Progenitor cell of endocrine pancreas (in vitro differentiated cells): ENCODE data around the gene SLC4A9. TPM values are rescaled to one million over a fixed set of nuclear protein-coding genes. Genes with fewer than 3 reads are reported as not detected.

ENCODE experiments used
- DNase-seq: peaks from one replicate; pipeline ENCODE4 v3.0.0; 2021; ENCODE audit warnings: low spot score; ENCODE audit not compliant: unreplicated experiment
- H3K27ac Mint-ChIP-seq: 2 replicates; pipeline ENCODE4 v1.8.0; 2021; ENCODE audit warnings: mild to moderate bottlenecking, moderate library complexity, mixed read lengths
- H3K27me3 Mint-ChIP-seq: 2 replicates; pipeline ENCODE4 v1.8.0; 2021; ENCODE audit warnings: mixed read lengths
- H3K36me3 Mint-ChIP-seq: 2 replicates; pipeline ENCODE4 v1.8.0; 2022; ENCODE audit warnings: mixed read lengths; ENCODE audit not compliant: insufficient read depth
- H3K4me1 Mint-ChIP-seq: 2 replicates; pipeline ENCODE4 v1.8.0; 2021; ENCODE audit warnings: low read depth, mixed read lengths
- H3K4me3 Mint-ChIP-seq: 2 replicates; pipeline ENCODE4 v1.8.0; 2021; ENCODE audit warnings: low read depth, mild to moderate bottlenecking, moderate library complexity, mixed read lengths
- H3K9me3 Mint-ChIP-seq: 2 replicates; pipeline ENCODE4 v1.8.0; 2021; ENCODE audit warnings: low read depth, mixed read lengths
- total RNA-seq: library from RNA; stranded (reverse); gene quantifications from 2 replicates; pipeline ENCODE4 v1.2.1, GENCODE V29; 2021
- TF ChIP-seq, protein P1 (sequence below): fragments of 200-600 bp; sonication (generic); IDR thresholded peaks from one replicate; pipeline ENCODE4 v1.5.0; 2021; ENCODE audit warnings: antibody characterized with exemption, mild to moderate bottlenecking; ENCODE audit not compliant: unreplicated experiment

SLC4A9 gene
- total RNA-seq, 1 donor from 2014 or later, result 0.31 TPM

DNA sequence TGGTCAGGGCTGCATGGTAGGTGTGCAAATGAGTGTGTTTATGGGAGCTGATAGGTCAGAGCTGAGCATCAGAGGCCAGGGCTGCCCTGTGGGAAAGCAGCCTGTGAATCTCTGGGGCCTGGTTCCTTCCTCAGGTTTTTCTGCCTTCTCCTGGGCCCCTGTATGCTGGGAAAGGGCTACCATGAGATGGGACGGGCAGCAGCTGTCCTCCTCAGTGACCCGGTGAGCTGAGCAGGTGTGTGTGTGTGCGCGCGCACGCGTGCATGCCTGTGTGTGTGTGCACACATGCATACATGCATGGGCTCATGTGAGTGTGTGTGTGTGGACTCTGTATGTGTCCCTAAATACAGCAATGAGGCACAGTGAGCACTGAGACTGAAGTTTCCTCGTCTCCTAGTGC lies 2.3 kb downstream of the SLC4A9 start:
- no peak for DNase-seq
- no peak overlapping the region for H3K4me3 Mint-ChIP-seq
- peaks cover 7% of the 10 kb centered on the region for H3K4me1 Mint-ChIP-seq
- H3K27me3 Mint-ChIP-seq, result peaks cover 6% of the 10 kb centered on the region
- no peak overlapping the region for H3K27ac Mint-ChIP-seq
- TF ChIP-seq, protein P1, sequence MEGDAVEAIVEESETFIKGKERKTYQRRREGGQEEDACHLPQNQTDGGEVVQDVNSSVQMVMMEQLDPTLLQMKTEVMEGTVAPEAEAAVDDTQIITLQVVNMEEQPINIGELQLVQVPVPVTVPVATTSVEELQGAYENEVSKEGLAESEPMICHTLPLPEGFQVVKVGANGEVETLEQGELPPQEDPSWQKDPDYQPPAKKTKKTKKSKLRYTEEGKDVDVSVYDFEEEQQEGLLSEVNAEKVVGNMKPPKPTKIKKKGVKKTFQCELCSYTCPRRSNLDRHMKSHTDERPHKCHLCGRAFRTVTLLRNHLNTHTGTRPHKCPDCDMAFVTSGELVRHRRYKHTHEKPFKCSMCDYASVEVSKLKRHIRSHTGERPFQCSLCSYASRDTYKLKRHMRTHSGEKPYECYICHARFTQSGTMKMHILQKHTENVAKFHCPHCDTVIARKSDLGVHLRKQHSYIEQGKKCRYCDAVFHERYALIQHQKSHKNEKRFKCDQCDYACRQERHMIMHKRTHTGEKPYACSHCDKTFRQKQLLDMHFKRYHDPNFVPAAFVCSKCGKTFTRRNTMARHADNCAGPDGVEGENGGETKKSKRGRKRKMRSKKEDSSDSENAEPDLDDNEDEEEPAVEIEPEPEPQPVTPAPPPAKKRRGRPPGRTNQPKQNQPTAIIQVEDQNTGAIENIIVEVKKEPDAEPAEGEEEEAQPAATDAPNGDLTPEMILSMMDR, result no peak
- no peaks in the 10 kb centered on the region for H3K36me3 Mint-ChIP-seq
- no peaks in the 10 kb centered on the region for H3K9me3 Mint-ChIP-seq

- H3K4me1 Mint-ChIP-seq, result peaks cover 5% of the 10 kb centered on the region
- H3K36me3 Mint-ChIP-seq, result no peaks in the 10 kb centered on the region
- H3K27ac Mint-ChIP-seq, result peak overlapping the region; percentile 86
- peaks cover 4% of the 10 kb centered on the region for H3K27me3 Mint-ChIP-seq
- peak overlapping the region; percentile 73 for H3K4me3 Mint-ChIP-seq
- no peaks in the 10 kb centered on the region for H3K9me3 Mint-ChIP-seq
- peak; percentile 90 for DNase-seq
- TF ChIP-seq, protein P1, result peak; percentile 97
Observed at GRCh38 chr5:140362875-140363630, 3.1 kb downstream of the SLC4A9 start.

DNA sequence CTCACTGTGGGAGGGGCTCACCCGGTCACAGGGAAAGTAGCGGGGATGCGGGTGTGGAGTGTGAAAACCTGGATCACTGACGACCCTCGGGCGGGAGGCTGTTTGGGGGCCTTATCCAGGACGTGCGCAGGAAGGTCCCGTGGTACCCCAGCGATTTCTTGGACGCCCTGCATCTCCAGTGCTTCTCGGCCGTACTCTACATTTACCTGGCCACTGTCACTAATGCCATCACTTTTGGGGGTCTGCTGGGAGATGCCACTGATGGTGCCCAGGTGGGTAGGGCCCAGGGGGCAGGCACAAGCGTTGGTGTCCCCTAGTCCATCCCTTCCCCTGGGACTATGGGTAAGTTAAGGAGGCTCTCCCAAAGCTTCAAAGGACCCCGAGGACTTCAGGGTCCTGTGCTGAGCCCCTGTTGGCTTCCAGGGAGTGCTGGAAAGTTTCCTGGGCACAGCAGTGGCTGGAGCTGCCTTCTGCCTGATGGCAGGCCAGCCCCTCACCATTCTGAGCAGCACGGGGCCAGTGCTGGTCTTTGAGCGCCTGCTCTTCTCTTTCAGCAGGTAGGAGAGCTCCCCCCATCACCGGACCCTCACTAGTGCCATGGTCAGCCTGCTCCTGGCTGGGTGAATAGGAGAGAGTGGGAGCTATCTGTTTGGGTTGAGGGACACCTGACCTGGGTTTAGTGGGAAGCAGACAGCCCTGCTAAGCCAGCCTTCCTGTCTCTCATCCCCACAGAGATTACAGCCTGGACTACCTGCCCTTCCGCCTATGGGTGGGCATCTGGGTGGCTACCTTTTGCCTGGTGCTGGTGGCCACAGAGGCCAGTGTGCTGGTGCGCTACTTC lies 3.9 kb downstream of the SLC4A9 start:
- no peaks in the 10 kb centered on the region for H3K9me3 Mint-ChIP-seq
- DNase-seq, result no peak
- no peaks in the 10 kb centered on the region for H3K27me3 Mint-ChIP-seq
- TF ChIP-seq, protein P1, result no peak
- H3K27ac Mint-ChIP-seq, result peak overlapping the region; percentile 86
- H3K4me3 Mint-ChIP-seq, result peak overlapping the region; percentile 73
- peaks cover 2% of the 10 kb centered on the region for H3K4me1 Mint-ChIP-seq
- no peaks in the 10 kb centered on the region for H3K36me3 Mint-ChIP-seq

DNA sequence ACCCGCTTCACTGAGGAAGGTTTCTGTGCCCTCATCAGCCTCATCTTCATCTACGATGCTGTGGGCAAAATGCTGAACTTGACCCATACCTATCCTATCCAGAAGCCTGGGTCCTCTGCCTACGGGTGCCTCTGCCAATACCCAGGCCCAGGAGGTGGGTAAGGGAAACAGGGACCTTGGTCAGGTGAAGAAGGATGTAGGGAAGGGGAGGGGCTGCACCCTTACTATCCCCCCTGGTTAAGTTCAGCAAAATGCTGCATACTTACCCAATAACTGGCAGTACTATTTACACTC lies 4.4 kb downstream of the SLC4A9 start:
- Mint-ChIP-seq H3K9me3 (no peaks in the 10 kb centered on the region), H3K4me3 (peak overlapping the region; percentile 11), H3K27ac (no peak overlapping the region), H3K36me3 (no peaks in the 10 kb centered on the region), H3K4me1 (peaks cover 4% of the 10 kb centered on the region), H3K27me3 (no peaks in the 10 kb centered on the region)
- no peak for DNase-seq
- TF ChIP-seq, protein P1, result no peak

DNA sequence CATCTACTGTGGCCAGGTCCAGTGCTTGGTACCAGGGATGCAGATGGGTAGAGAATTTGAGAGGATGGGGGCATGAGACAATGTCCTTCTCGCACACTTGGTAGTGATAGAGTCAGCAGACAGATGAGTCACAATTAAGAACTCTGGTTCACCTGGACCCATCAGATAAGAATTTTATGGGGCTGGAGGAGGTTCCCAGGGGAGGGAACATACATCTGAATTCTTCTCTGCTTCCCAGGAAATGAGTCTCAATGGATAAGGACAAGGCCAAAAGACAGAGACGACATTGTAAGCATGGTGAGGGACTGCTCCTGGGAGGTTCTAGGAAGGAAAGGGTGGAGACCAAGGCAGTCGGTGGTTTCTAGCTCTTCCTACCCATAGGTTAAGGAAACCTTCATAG lies 5.3 kb downstream of the SLC4A9 start:
- H3K27me3 Mint-ChIP-seq, result no peaks in the 10 kb centered on the region
- H3K27ac Mint-ChIP-seq, result no peak overlapping the region
- no peaks in the 10 kb centered on the region for H3K9me3 Mint-ChIP-seq
- no peaks in the 10 kb centered on the region for H3K36me3 Mint-ChIP-seq
- DNase-seq, result no peak
- peaks cover 4% of the 10 kb centered on the region for H3K4me1 Mint-ChIP-seq
- TF ChIP-seq, protein P1, result no peak
- H3K4me3 Mint-ChIP-seq, result no peak overlapping the region
